SK-N-SH (cell line): ENCODE results near the gene CLMP. TPM values are rescaled to one million over a fixed set of nuclear protein-coding genes. Genes with fewer than 3 reads are reported as not detected.
A peak's percentile ranks its signal among the peaks of the same experiment; 100 is the strongest.

Experiments used
- CTCF ChIA-PET: fragments of 300-600, 350-600 bp; formaldehyde crosslinking; extraction: SDS; loops from one replicate; lab custom pipeline; 2021; lab: Yijun Ruan, JAX
- POLR2A ChIA-PET: fragments of 350-600 bp; sonication (Branson Sonifier 250); formaldehyde crosslinking; extraction: SDS; loops from one replicate; lab custom pipeline; 2020; ENCODE audit warnings: antibody characterized with exemption, inconsistent platforms; lab: Yijun Ruan, JAX
- DNase-seq: peaks from one replicate; pipeline ENCODE4 v3.0.0; 2012
- H2AFZ ChIP-seq: fragments of 200-600 bp; sonication (generic); 2 replicates; pipeline ENCODE4 v1.8.1; 2016; ENCODE audit warnings: antibody characterized with exemption, mild to moderate bottlenecking, low read depth
- H3F3A ChIP-seq: fragments of 200-600 bp; sonication (generic); replicated peaks from 2 replicates; pipeline ENCODE3; 2016; ENCODE audit warnings: antibody characterized with exemption, mild to moderate bottlenecking; ENCODE audit not compliant: insufficient read depth
- H3K27ac ChIP-seq, 2 experiments: fragments of 200-500 bp in 1 of 2; fragments of 200-600 bp in 1 of 2; sonication (Bioruptor generic) in 1 of 2; sonication (generic), shearing (Covaris generic) in 1 of 2; 2 replicates each; pipeline versions ENCODE4 v1.5.1 to v1.6.1; 2014 to 2016; ENCODE audit warnings: low read depth in 2 of 2, inconsistent platforms in 1 of 2, low read length in 1 of 2, mild to moderate bottlenecking in 1 of 2, mixed read lengths in 1 of 2
- H3K27me3 ChIP-seq: fragments of 200-600 bp; sonication (generic), shearing (Covaris generic); 2 replicates; pipeline ENCODE4 v1.6.1; 2016; ENCODE audit warnings: mixed run types; ENCODE audit not compliant: insufficient read depth
- H3K36me3 ChIP-seq, 2 experiments: fragments of 200-500 bp in 1 of 2; fragments of 200-600 bp in 1 of 2; sonication (Bioruptor generic) in 1 of 2; sonication (generic) in 1 of 2; replicated peaks in 1 of 2; 2 replicates each; pipeline versions ENCODE3 to v1.5.1; 2014 to 2016; ENCODE audit warnings: low read length in 1 of 2, mild to moderate bottlenecking in 1 of 2; ENCODE audit not compliant: insufficient read depth in 2 of 2, control insufficient read depth in 1 of 2
- H3K4me1 ChIP-seq, 2 experiments: fragments of 200-500 bp in 1 of 2; fragments of 200-600 bp in 1 of 2; sonication (Bioruptor generic) in 1 of 2; sonication (generic), shearing (Covaris generic) in 1 of 2; 2 replicates each; pipeline versions ENCODE4 v1.5.1 to v1.6.1; 2014 to 2016; ENCODE audit warnings: low read depth in 1 of 2, low read length in 1 of 2, mixed run types in 1 of 2; ENCODE audit not compliant: insufficient read depth in 2 of 2, control insufficient read depth in 1 of 2
- H3K4me2 ChIP-seq: fragments of 200-600 bp; sonication (generic), shearing (Covaris generic); 2 replicates; pipeline ENCODE4 v1.6.1; 2017; ENCODE audit warnings: mixed run types
- H3K4me3 ChIP-seq, 2 experiments: fragments of 200-500 bp in 1 of 2; fragments of 200-600 bp in 1 of 2; sonication (Bioruptor generic) in 1 of 2; sonication (generic), shearing (Covaris generic) in 1 of 2; 2 replicates each; pipeline versions ENCODE4 v1.5.1 to v1.8.1; 2014 to 2016; ENCODE audit warnings: low read depth in 2 of 2, inconsistent platforms in 1 of 2, low read length in 1 of 2, mild to moderate bottlenecking in 1 of 2, mixed read lengths in 1 of 2, moderate library complexity in 1 of 2
- H3K79me2 ChIP-seq: fragments of 200-600 bp; sonication (generic); 2 replicates; pipeline ENCODE4 v1.8.1; 2017; ENCODE audit warnings: mild to moderate bottlenecking; ENCODE audit not compliant: insufficient read depth
- H3K9ac ChIP-seq: fragments of 200-600 bp; sonication (generic); 2 replicates; pipeline ENCODE4 v1.6.1; 2017; ENCODE audit warnings: mixed run types
- H3K9me2 ChIP-seq: fragments of 200-600 bp; sonication (generic); 2 replicates; pipeline ENCODE4 v1.6.1; 2017; ENCODE audit warnings: mixed run types
- H3K9me3 ChIP-seq: fragments of 200-600 bp; sonication (generic); 2 replicates; pipeline ENCODE4 v1.6.1; 2017; ENCODE audit warnings: mixed run types, mild to moderate bottlenecking, moderate library complexity
- H4K20me1 ChIP-seq: fragments of 200-600 bp; sonication (generic); 2 replicates; pipeline ENCODE4 v1.6.1; 2017; ENCODE audit warnings: mild to moderate bottlenecking, mixed run types; ENCODE audit not compliant: insufficient read depth
- CTCF ChIP-seq: fragments of 200-600 bp; sonication (generic); IDR thresholded peaks from 2 replicates; pipeline ENCODE4 v1.6.1; 2017; ENCODE audit warnings: antibody characterized with exemption, mild to moderate bottlenecking, moderate library complexity
- EP300 ChIP-seq, 2 experiments: IDR thresholded peaks; 2 replicates each; pipeline versions ENCODE4 v1.4.0 to v1.6.1; 2012; ENCODE audit warnings: borderline replicate concordance in 1 of 2, low read depth in 1 of 2, low read length in 1 of 2
- FOXM1 ChIP-seq: IDR thresholded peaks from 2 replicates; pipeline ENCODE4 v1.4.0; 2012; ENCODE audit warnings: low read depth, mild to moderate bottlenecking
- JUND ChIP-seq: IDR thresholded peaks from 2 replicates; pipeline ENCODE4 v1.4.0; 2012
- MEF2A ChIP-seq: IDR thresholded peaks from 2 replicates; pipeline ENCODE4 v1.4.0; 2012; ENCODE audit warnings: low read depth, borderline replicate concordance
- MXI1 ChIP-seq: IDR thresholded peaks from 2 replicates; pipeline ENCODE4 v1.6.1; 2012; ENCODE audit warnings: mild to moderate bottlenecking, low read depth, low read length, improper control_type of control experiment
- NFIC ChIP-seq: IDR thresholded peaks from 2 replicates; pipeline ENCODE4 v1.4.0; 2012; ENCODE audit warnings: borderline replicate concordance
- NRF1 ChIP-seq: IDR thresholded peaks from 2 replicates; pipeline ENCODE4 v1.6.1; 2012; ENCODE audit warnings: low read depth, mild to moderate bottlenecking, low read length
- PBX3 ChIP-seq: IDR thresholded peaks from 2 replicates; pipeline ENCODE4; 2012
- POLR2AphosphoS5 ChIP-seq: IDR thresholded peaks from 2 replicates; pipeline ENCODE4 v1.6.1; 2012; ENCODE audit warnings: low read depth, low read length
- RAD21 ChIP-seq: IDR thresholded peaks from 2 replicates; pipeline ENCODE4 v1.6.1; 2012; ENCODE audit warnings: mild to moderate bottlenecking, low read length
- RCOR1 ChIP-seq: fragments of 150-350 bp; IDR thresholded peaks from 2 replicates; pipeline ENCODE4 v1.6.1; 2017; ENCODE audit warnings: antibody characterized with exemption, low read length
- SIN3A ChIP-seq: IDR thresholded peaks from 2 replicates; pipeline ENCODE4 v1.6.1; 2012; ENCODE audit warnings: low read depth, mild to moderate bottlenecking, low read length, moderate library complexity, borderline replicate concordance
- SMC3 ChIP-seq: IDR thresholded peaks from 2 replicates; pipeline ENCODE4 v1.6.1; 2012; ENCODE audit warnings: low read depth, low read length, improper control_type of control experiment
- TAF1 ChIP-seq: IDR thresholded peaks from 2 replicates; pipeline ENCODE4 v1.6.1; 2012; ENCODE audit warnings: low read depth, mild to moderate bottlenecking, low read length, moderate library complexity, borderline replicate concordance
- USF2 ChIP-seq: fragments of 150-350 bp; IDR thresholded peaks from 2 replicates; pipeline ENCODE4 v1.6.1; 2017; ENCODE audit warnings: antibody characterized with exemption, low read length, low read depth, borderline replicate concordance
- WGBS: methylation state at CpG from one replicate; pipeline ENCODE4 v1.1.6; 2017; ENCODE audit warnings: low lambda C conversion rate; 5-methylcytosine and 5-hydroxymethylcytosine counted together
- polyA plus RNA-seq, 3 experiments: library from polyadenylated mRNA; depleted of rRNA; stranded (reverse); fragments of >200 nt; gene quantifications; 2 replicates each; pipeline ENCODE4 v1.2.3, GENCODE V29; 2012

Gene CLMP
- polyA plus RNA-seq, 1 of the 3 experiments (the other 2 are of a cell fraction), result 61.9 TPM

- TF ChIP-seq EP300 (IDR thresholded peaks at IDR 0.05; ENCODE audit: borderline replicate concordance in 1 of 2, low read depth in 1 of 2, low read length in 1 of 2) (peak in 1 of 2 experiments; percentile 67; a peak in 1 of 4 replicates), NRF1 (no peak), POLR2AphosphoS5 (no peak), MEF2A (no peak), JUND (no peak), MXI1 (no peak), RAD21 (no peak), NFIC (no peak), USF2 (no peak), SIN3A (no peak), CTCF (no peak), SMC3 (no peak), FOXM1 (no peak), PBX3 (no peak), TAF1 (no peak), RCOR1 (0 out of 2 replicates have a peak, but pooled peaks have one; percentile 33)
- Histone ChIP-seq H3K4me3 (no peak overlapping the region), H3K36me3 (no peaks in the 10 kb centered on the region), H3K9me3 (no peaks in the 10 kb centered on the region), H3K9me2 (no peaks in the 10 kb centered on the region), H3K4me2 (peak overlapping the region; percentile 34; the same call in 1 of the 2 replicates), H3K27me3 (no peaks in the 10 kb centered on the region), H3F3A (peaks cover 15% of the 10 kb centered on the region), H3K4me1 (peaks cover 42 to 48% of the 10 kb centered on the region in 2 experiments), H3K79me2 (peaks cover 37% of the 10 kb centered on the region), H2AFZ (no peak overlapping the region; the same call in 1 of the 2 replicates), H3K27ac (peak overlapping the region; percentile 16 to 48; a peak in 3 of 4 replicates), H4K20me1 (no peaks in the 10 kb centered on the region), H3K9ac (no peak overlapping the region)
- CTCF ChIA-PET, result interaction anchor here (1.3 to 3.1 kb wide), 2 partner anchors 32 to 49 kb away, joined by 5 to 14 read pairs; no protein-coding TSS in a partner anchor
- WGBS, result 47% methylated on average over 4 of the region's 4 CpGs
- DNase-seq, result no peak
- POLR2A ChIA-PET, result no interaction called here
Observed at GRCh38 chr11:123197711-123198110, 2.7 kb upstream of the CLMP start.
